NCI-H1436 treated with DMSO at 0.1 percent for 48 hours (cell line): Measurements from ENCODE around the gene TMEM181.

ENCODE experiments used
- DNase-seq: peaks from one replicate; lab custom pipeline; 2025; lab: John Stamatoyannopoulos, UW

Gene TMEM181

GRCh38 chr6:158564243-158565121 is 4.6 kb downstream of the TMEM181 start:
- DNase-seq: no peak

- no peak for DNase-seq
Observed at GRCh38 chr6:158565122-158565429, 5.2 kb downstream of the TMEM181 start.

GRCh38 chr6:158565482-158566040 is 5.7 kb downstream of the TMEM181 start:
- no peak for DNase-seq

GRCh38 chr6:158566207-158566818 is 6.4 kb downstream of the TMEM181 start:
- no peak for DNase-seq

- no peak for DNase-seq
Observed at GRCh38 chr6:158567152-158567551, 7.3 kb downstream of the TMEM181 start.

GRCh38 chr6:158567871-158568401 is 8.0 kb downstream of the TMEM181 start:
- no peak for DNase-seq

- DNase-seq: no peak
Observed at GRCh38 chr6:158568549-158568948, 8.7 kb downstream of the TMEM181 start.

- DNase-seq: no peak
Observed at GRCh38 chr6:158569036-158569435, 9.1 kb downstream of the TMEM181 start.

- DNase-seq: no peak
Observed at GRCh38 chr6:158570681-158570962, 10.7 kb downstream of the TMEM181 start.

- DNase-seq: no peak
Observed at GRCh38 chr6:158571826-158572652, 12.1 kb downstream of the TMEM181 start.

GRCh38 chr6:158572653-158573541 is 13.0 kb downstream of the TMEM181 start:
- DNase-seq: no peak

GRCh38 chr6:158573542-158573931 is 13.6 kb downstream of the TMEM181 start:
- no peak for DNase-seq

GRCh38 chr6:158574800-158575199 is 14.9 kb downstream of the TMEM181 start:
- no peak for DNase-seq

GRCh38 chr6:158575550-158575949 is 15.7 kb downstream of the TMEM181 start:
- no peak for DNase-seq

- DNase-seq: no peak
Observed at GRCh38 chr6:158584236-158584651, 24.4 kb downstream of the TMEM181 start.

GRCh38 chr6:158586652-158587051 is 26.8 kb downstream of the TMEM181 start:
- no peak for DNase-seq

GRCh38 chr6:158589366-158589765 is 29.5 kb downstream of the TMEM181 start:
- DNase-seq: no peak

- no peak for DNase-seq
Observed at GRCh38 chr6:158591134-158591809, 31.4 kb downstream of the TMEM181 start.

GRCh38 chr6:158591810-158592209 is 31.9 kb downstream of the TMEM181 start:
- DNase-seq: no peak

- DNase-seq: no peak
Observed at GRCh38 chr6:158593670-158594069, 33.8 kb downstream of the TMEM181 start.

- no peak for DNase-seq
Observed at GRCh38 chr6:158595223-158595622, 35.3 kb downstream of the TMEM181 start.
